HEK293 (cell line): Measurements from ENCODE around the gene ADCK2.
A peak's percentile ranks its signal among the peaks of the same experiment; 100 is the strongest.

ENCODE experiments used
- BCL11A ChIP-seq: fragments of 450-650 bp; formaldehyde crosslinking; IDR thresholded peaks from 2 replicates; pipeline ENCODE4 v1.5.1; 2016; ENCODE audit warnings: low read depth, missing biosample characterization, missing genetic modification characterization
- GLI2 ChIP-seq: fragments of 450-650 bp; formaldehyde crosslinking; IDR thresholded peaks from 2 replicates; pipeline ENCODE4; 2017; ENCODE audit warnings: missing biosample characterization, missing genetic modification characterization, low read depth, borderline replicate concordance
- KLF9 ChIP-seq: fragments of 450-650 bp; formaldehyde crosslinking; IDR thresholded peaks from 2 replicates; pipeline ENCODE4 v1.5.1; 2016; ENCODE audit warnings: missing biosample characterization, missing genetic modification characterization, low read depth
- SP3 ChIP-seq: fragments of 450-650 bp; formaldehyde crosslinking; IDR thresholded peaks from 2 replicates; pipeline ENCODE4 v1.5.1; 2016; ENCODE audit warnings: missing biosample characterization, missing genetic modification characterization
- ZBTB10 ChIP-seq: fragments of 450-650 bp; formaldehyde crosslinking; IDR thresholded peaks from 2 replicates; pipeline ENCODE4 v1.5.1; 2016; ENCODE audit warnings: missing biosample characterization, missing genetic modification characterization
- ZBTB20 ChIP-seq: fragments of 450-650 bp; formaldehyde crosslinking; IDR thresholded peaks from 2 replicates; pipeline ENCODE4 v1.5.1; 2016; ENCODE audit warnings: missing biosample characterization, missing genetic modification characterization
- ZFP37 ChIP-seq: fragments of 450-650 bp; formaldehyde crosslinking; IDR thresholded peaks from 2 replicates; pipeline ENCODE4 v1.5.1; 2016; ENCODE audit warnings: missing biosample characterization, missing genetic modification characterization
- ZIC2 ChIP-seq: fragments of 450-650 bp; formaldehyde crosslinking; IDR thresholded peaks from 2 replicates; pipeline ENCODE4 v1.5.1; 2016; ENCODE audit warnings: missing biosample characterization, missing genetic modification characterization
- ZNF266 ChIP-seq: fragments of 450-650 bp; formaldehyde crosslinking; IDR thresholded peaks from 2 replicates; pipeline ENCODE4 v1.5.1; 2016; ENCODE audit warnings: missing biosample characterization, missing genetic modification characterization, low read depth
- ZNF335 ChIP-seq: fragments of 450-650 bp; formaldehyde crosslinking; conservative IDR thresholded peaks from 2 replicates; pipeline ENCODE4 v1.5.1; 2016; ENCODE audit warnings: missing biosample characterization, missing genetic modification characterization
- ZNF341 ChIP-seq: fragments of 450-650 bp; formaldehyde crosslinking; IDR thresholded peaks from 2 replicates; pipeline ENCODE4; 2016; ENCODE audit warnings: low read depth, missing biosample characterization, missing genetic modification characterization
- ZNF473 ChIP-seq: fragments of 450-650 bp; formaldehyde crosslinking; IDR thresholded peaks from 2 replicates; pipeline ENCODE4 v1.5.1; 2017; ENCODE audit warnings: missing biosample characterization, missing genetic modification characterization
- ZNF48 ChIP-seq: fragments of 450-650 bp; formaldehyde crosslinking; IDR thresholded peaks from 2 replicates; pipeline ENCODE4 v1.5.1; 2016; ENCODE audit warnings: missing biosample characterization, missing genetic modification characterization
- ZNF600 ChIP-seq: fragments of 450-650 bp; formaldehyde crosslinking; IDR thresholded peaks from 2 replicates; pipeline ENCODE4 v1.5.1; 2016; ENCODE audit warnings: missing biosample characterization, missing genetic modification characterization
- ZNF623 ChIP-seq: fragments of 450-650 bp; formaldehyde crosslinking; IDR thresholded peaks from 2 replicates; pipeline ENCODE4 v1.5.1; 2016; ENCODE audit warnings: missing biosample characterization, missing genetic modification characterization
- ZNF624 ChIP-seq: fragments of 450-650 bp; formaldehyde crosslinking; IDR thresholded peaks from 2 replicates; pipeline ENCODE4 v1.5.1; 2017; ENCODE audit warnings: missing biosample characterization, missing genetic modification characterization
- ZNF654 ChIP-seq: fragments of 450-650 bp; formaldehyde crosslinking; IDR thresholded peaks from 2 replicates; pipeline ENCODE4 v1.5.1; 2016; ENCODE audit warnings: low read depth, missing biosample characterization, missing genetic modification characterization
- ZNF670 ChIP-seq: fragments of 450-650 bp; formaldehyde crosslinking; IDR thresholded peaks from 2 replicates; pipeline ENCODE4 v1.5.1; 2016; ENCODE audit warnings: missing biosample characterization, missing genetic modification characterization, low read depth
- ZNF677 ChIP-seq: fragments of 450-650 bp; IDR thresholded peaks from 2 replicates; pipeline ENCODE4 v1.5.0; 2018; ENCODE audit warnings: missing biosample characterization, mild to moderate bottlenecking, missing genetic modification characterization, moderate library complexity
- ZNF704 ChIP-seq: fragments of 450-650 bp; formaldehyde crosslinking; IDR thresholded peaks from 2 replicates; pipeline ENCODE4 v1.5.1; 2016; ENCODE audit warnings: missing biosample characterization, missing genetic modification characterization
- ZNF768 ChIP-seq: fragments of 450-650 bp; formaldehyde crosslinking; IDR thresholded peaks from 2 replicates; pipeline ENCODE4 v1.5.1; 2018; ENCODE audit warnings: missing biosample characterization, mild to moderate bottlenecking, missing genetic modification characterization
- ZNF776 ChIP-seq: fragments of 450-650 bp; formaldehyde crosslinking; IDR thresholded peaks from 2 replicates; pipeline ENCODE4 v1.5.0; 2017; ENCODE audit warnings: missing biosample characterization, missing genetic modification characterization, borderline replicate concordance
- TF ChIP-seq, protein P1 (sequence below): fragments of 450-650 bp; formaldehyde crosslinking; IDR thresholded peaks from 2 replicates; pipeline ENCODE4 v1.5.1; 2016; ENCODE audit warnings: missing biosample characterization, missing genetic modification characterization
- TF ChIP-seq, protein P2 (sequence below): fragments of 450-650 bp; formaldehyde crosslinking; IDR thresholded peaks from 2 replicates; pipeline ENCODE4 v1.5.1; 2016; ENCODE audit warnings: missing biosample characterization, missing genetic modification characterization
- TF ChIP-seq, protein P3 (sequence below): fragments of 450-650 bp; formaldehyde crosslinking; IDR thresholded peaks from 2 replicates; pipeline ENCODE4 v1.5.1; 2017; ENCODE audit warnings: missing biosample characterization, missing genetic modification characterization

Gene ADCK2

GRCh38 chr7:140640060-140640637 lies 32.6 kb upstream of the ADCK2 start (continued):
- TF ChIP-seq ZNF48 (tag by site-specific recombination), result no peak
- TF ChIP-seq BCL11A (tag by site-specific recombination), result no peak
- TF ChIP-seq ZNF623 (tag by site-specific recombination), result no peak
- TF ChIP-seq ZNF335 (tag by site-specific recombination), result peak; percentile 85
- peak; percentile 55 for TF ChIP-seq ZIC2 (tag by site-specific recombination)
- TF ChIP-seq, protein P1, sequence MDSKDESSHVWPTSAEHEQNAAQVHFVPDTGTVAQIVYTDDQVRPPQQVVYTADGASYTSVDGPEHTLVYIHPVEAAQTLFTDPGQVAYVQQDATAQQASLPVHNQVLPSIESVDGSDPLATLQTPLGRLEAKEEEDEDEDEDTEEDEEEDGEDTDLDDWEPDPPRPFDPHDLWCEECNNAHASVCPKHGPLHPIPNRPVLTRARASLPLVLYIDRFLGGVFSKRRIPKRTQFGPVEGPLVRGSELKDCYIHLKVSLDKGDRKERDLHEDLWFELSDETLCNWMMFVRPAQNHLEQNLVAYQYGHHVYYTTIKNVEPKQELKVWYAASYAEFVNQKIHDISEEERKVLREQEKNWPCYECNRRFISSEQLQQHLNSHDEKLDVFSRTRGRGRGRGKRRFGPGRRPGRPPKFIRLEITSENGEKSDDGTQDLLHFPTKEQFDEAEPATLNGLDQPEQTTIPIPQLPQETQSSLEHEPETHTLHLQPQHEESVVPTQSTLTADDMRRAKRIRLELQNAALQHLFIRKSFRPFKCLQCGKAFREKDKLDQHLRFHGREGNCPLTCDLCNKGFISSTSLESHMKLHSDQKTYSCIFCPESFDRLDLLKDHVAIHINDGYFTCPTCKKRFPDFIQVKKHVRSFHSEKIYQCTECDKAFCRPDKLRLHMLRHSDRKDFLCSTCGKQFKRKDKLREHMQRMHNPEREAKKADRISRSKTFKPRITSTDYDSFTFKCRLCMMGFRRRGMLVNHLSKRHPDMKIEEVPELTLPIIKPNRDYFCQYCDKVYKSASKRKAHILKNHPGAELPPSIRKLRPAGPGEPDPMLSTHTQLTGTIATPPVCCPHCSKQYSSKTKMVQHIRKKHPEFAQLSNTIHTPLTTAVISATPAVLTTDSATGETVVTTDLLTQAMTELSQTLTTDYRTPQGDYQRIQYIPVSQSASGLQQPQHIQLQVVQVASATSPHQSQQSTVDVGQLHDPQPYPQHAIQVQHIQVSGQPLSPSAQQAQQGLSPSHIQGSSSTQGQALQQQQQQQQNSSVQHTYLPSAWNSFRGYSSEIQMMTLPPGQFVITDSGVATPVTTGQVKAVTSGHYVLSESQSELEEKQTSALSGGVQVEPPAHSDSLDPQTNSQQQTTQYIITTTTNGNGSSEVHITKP (tag by site-specific recombination), result no peak
- peak; percentile 72 for TF ChIP-seq ZBTB10 (tag by site-specific recombination)
- TF ChIP-seq ZNF670 (tag by site-specific recombination), result no peak
- TF ChIP-seq SP3 (tag by site-specific recombination), result peak; percentile 24
- TF ChIP-seq ZNF266, result no peak; the same call in 1 of the 2 replicates
- TF ChIP-seq ZNF624 (tag by site-specific recombination), result no peak
- no peak for TF ChIP-seq ZNF654 (tag by site-specific recombination)
- peak; percentile 58; the same call in 1 of the 2 replicates for TF ChIP-seq KLF9
- TF ChIP-seq ZBTB20 (tag by site-specific recombination), result peak; percentile 92
- no peak for TF ChIP-seq ZNF341
- TF ChIP-seq, protein P2, sequence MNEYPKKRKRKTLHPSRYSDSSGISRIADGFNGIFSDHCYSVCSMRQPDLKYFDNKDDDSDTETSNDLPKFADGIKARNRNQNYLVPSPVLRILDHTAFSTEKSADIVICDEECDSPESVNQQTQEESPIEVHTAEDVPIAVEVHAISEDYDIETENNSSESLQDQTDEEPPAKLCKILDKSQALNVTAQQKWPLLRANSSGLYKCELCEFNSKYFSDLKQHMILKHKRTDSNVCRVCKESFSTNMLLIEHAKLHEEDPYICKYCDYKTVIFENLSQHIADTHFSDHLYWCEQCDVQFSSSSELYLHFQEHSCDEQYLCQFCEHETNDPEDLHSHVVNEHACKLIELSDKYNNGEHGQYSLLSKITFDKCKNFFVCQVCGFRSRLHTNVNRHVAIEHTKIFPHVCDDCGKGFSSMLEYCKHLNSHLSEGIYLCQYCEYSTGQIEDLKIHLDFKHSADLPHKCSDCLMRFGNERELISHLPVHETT (tag by site-specific recombination), result 0 out of 2 replicates have a peak, but pooled peaks have one; percentile 20
- TF ChIP-seq ZNF776, result no peak
- TF ChIP-seq ZFP37 (tag by site-specific recombination), result no peak
- TF ChIP-seq, protein P3, sequence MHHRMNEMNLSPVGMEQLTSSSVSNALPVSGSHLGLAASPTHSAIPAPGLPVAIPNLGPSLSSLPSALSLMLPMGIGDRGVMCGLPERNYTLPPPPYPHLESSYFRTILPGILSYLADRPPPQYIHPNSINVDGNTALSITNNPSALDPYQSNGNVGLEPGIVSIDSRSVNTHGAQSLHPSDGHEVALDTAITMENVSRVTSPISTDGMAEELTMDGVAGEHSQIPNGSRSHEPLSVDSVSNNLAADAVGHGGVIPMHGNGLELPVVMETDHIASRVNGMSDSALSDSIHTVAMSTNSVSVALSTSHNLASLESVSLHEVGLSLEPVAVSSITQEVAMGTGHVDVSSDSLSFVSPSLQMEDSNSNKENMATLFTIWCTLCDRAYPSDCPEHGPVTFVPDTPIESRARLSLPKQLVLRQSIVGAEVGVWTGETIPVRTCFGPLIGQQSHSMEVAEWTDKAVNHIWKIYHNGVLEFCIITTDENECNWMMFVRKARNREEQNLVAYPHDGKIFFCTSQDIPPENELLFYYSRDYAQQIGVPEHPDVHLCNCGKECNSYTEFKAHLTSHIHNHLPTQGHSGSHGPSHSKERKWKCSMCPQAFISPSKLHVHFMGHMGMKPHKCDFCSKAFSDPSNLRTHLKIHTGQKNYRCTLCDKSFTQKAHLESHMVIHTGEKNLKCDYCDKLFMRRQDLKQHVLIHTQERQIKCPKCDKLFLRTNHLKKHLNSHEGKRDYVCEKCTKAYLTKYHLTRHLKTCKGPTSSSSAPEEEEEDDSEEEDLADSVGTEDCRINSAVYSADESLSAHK, result 0 out of 2 replicates have a peak, but pooled peaks have one; percentile 19
- no peak for TF ChIP-seq ZNF768 (tag by site-specific recombination)
- TF ChIP-seq ZNF473 (tag by site-specific recombination), result no peak
- TF ChIP-seq GLI2 (tag by site-specific recombination), result no peak
- no peak for TF ChIP-seq ZNF677 (tag by site-specific recombination)
- TF ChIP-seq ZNF600 (tag by site-specific recombination), result peak; percentile 72
- TF ChIP-seq ZNF704 (tag by site-specific recombination), result no peak
